H9 (cell line): ENCODE measurements around the gene MRPL27. TPM values are rescaled to one million over a fixed set of nuclear protein-coding genes. Genes with fewer than 3 reads are reported as not detected.

Experiments
- DNase-seq: peaks from one replicate; pipeline ENCODE4 v3.0.0-alpha.2; 2017
- H2AFZ ChIP-seq: one replicate; pipeline ENCODE4 v1.6.1; 2013; ENCODE audit warnings: mild to moderate bottlenecking, low read length, control low read depth, moderate library complexity
- H2AK5ac ChIP-seq: 2 replicates; pipeline ENCODE4 v1.6.1; 2013; ENCODE audit warnings: low read length, control low read depth, mixed read lengths; ENCODE audit not compliant: insufficient read length
- H2BK120ac ChIP-seq: one replicate; pipeline ENCODE4 v1.6.1; 2013; ENCODE audit warnings: low read depth, mild to moderate bottlenecking, low read length, control low read depth, inconsistent platforms; ENCODE audit not compliant: poor library complexity, severe bottlenecking
- H2BK12ac ChIP-seq: 2 replicates; pipeline ENCODE4 v1.6.1; 2013; ENCODE audit warnings: low read length, control low read depth, mixed read lengths, low read depth; ENCODE audit not compliant: insufficient read length
- H2BK15ac ChIP-seq: 2 replicates; pipeline ENCODE4 v1.6.1; 2013; ENCODE audit warnings: low read depth, low read length, control low read depth
- H2BK20ac ChIP-seq: one replicate; pipeline ENCODE4 v1.6.1; 2013; ENCODE audit warnings: low read depth, mild to moderate bottlenecking, low read length, control low read depth, inconsistent platforms; ENCODE audit not compliant: poor library complexity, severe bottlenecking
- H2BK5ac ChIP-seq: 2 replicates; pipeline ENCODE4 v1.6.1; 2013; ENCODE audit warnings: low read length, control low read depth, mixed read lengths; ENCODE audit not compliant: insufficient read length
- H3K14ac ChIP-seq: 2 replicates; pipeline ENCODE4 v1.6.1; 2013; ENCODE audit warnings: low read length, control low read depth; ENCODE audit not compliant: insufficient read depth
- H3K18ac ChIP-seq: 2 replicates; pipeline ENCODE4 v1.6.1; 2013; ENCODE audit warnings: low read depth, mild to moderate bottlenecking, mixed read lengths, low read length, control low read depth; ENCODE audit not compliant: insufficient read length
- H3K23ac ChIP-seq: 2 replicates; pipeline ENCODE4 v1.6.1; 2013; ENCODE audit warnings: low read length, control low read depth, mixed read lengths, low read depth; ENCODE audit not compliant: insufficient read length
- H3K23me2 ChIP-seq: 2 replicates; pipeline ENCODE4 v1.6.1; 2013; ENCODE audit warnings: low read depth, mild to moderate bottlenecking, mixed read lengths, low read length, control low read depth; ENCODE audit not compliant: insufficient read length, poor library complexity, severe bottlenecking
- H3K27ac ChIP-seq: 2 replicates; pipeline ENCODE4 v1.5.1; 2013; ENCODE audit warnings: low read length, control low read depth, mixed read lengths, low read depth; ENCODE audit not compliant: insufficient read length
- H3K27me3 ChIP-seq: 2 replicates; pipeline ENCODE4 v1.6.1; 2013; ENCODE audit warnings: low read length, control low read depth, inconsistent platforms; ENCODE audit not compliant: insufficient read depth
- H3K4ac ChIP-seq: 2 replicates; pipeline ENCODE4 v1.6.1; 2013; ENCODE audit warnings: low read depth, mild to moderate bottlenecking, control low read depth, inconsistent platforms, low read length, moderate library complexity
- H3K4me1 ChIP-seq: 2 replicates; pipeline ENCODE4 v1.6.1; 2013; ENCODE audit warnings: low read length, control low read depth, inconsistent platforms; ENCODE audit not compliant: insufficient read depth
- H3K4me2 ChIP-seq: 2 replicates; pipeline ENCODE4 v1.6.1; 2013; ENCODE audit warnings: low read length, control low read depth, mixed read lengths; ENCODE audit not compliant: insufficient read length, insufficient read depth
- H3K56ac ChIP-seq: 2 replicates; pipeline ENCODE4 v1.6.1; 2013; ENCODE audit warnings: low read depth, mild to moderate bottlenecking, mixed read lengths, low read length, control low read depth; ENCODE audit not compliant: insufficient read length
- H3K79me1 ChIP-seq: 2 replicates; pipeline ENCODE4 v1.6.1; 2013; ENCODE audit warnings: low read depth, mild to moderate bottlenecking, moderate library complexity, low read length, control low read depth, inconsistent platforms; ENCODE audit not compliant: insufficient read depth, poor library complexity, severe bottlenecking
- H3K79me2 ChIP-seq: 2 replicates; pipeline ENCODE4 v1.6.1; 2013; ENCODE audit warnings: low read length, control low read depth, inconsistent platforms; ENCODE audit not compliant: insufficient read depth
- H3K9ac ChIP-seq: 2 replicates; pipeline ENCODE4 v1.6.1; 2013; ENCODE audit warnings: low read length, control low read depth, mixed read lengths; ENCODE audit not compliant: insufficient read length; ENCODE audit errors: extremely low read depth
- H3K9me3 ChIP-seq: one replicate; pipeline ENCODE4 v1.6.1; 2013; ENCODE audit warnings: low read depth, low read length, inconsistent platforms; ENCODE audit not compliant: control insufficient read depth
- H3T11ph ChIP-seq: one replicate; pipeline ENCODE4 v1.6.1; 2013; ENCODE audit warnings: mild to moderate bottlenecking, low read length, control low read depth, inconsistent platforms
- H4K20me1 ChIP-seq: one replicate; pipeline ENCODE4 v1.6.1; 2013; ENCODE audit not compliant: control insufficient read depth, insufficient read length, insufficient read depth
- H4K5ac ChIP-seq: 2 replicates; pipeline ENCODE4 v1.6.1; 2013; ENCODE audit warnings: low read depth, mild to moderate bottlenecking, mixed read lengths, low read length, control low read depth; ENCODE audit not compliant: insufficient read length
- H4K8ac ChIP-seq: replicated peaks from 2 replicates; pipeline ENCODE4 v1.6.1; 2013; ENCODE audit warnings: low read length, control low read depth, mixed read lengths, low read depth; ENCODE audit not compliant: insufficient read length
- H4K91ac ChIP-seq: 2 replicates; pipeline ENCODE4 v1.6.1; 2013; ENCODE audit warnings: low read depth, mild to moderate bottlenecking, moderate library complexity, mixed read lengths, low read length, control low read depth; ENCODE audit not compliant: insufficient read length
- H3K27ac Mint-ChIP-seq, 3 experiments: 2 replicates in 2 of 3; 3 replicates in 1 of 3; pipeline ENCODE4 v1.8.0; 2020 to 2021; ENCODE audit warnings: mixed read lengths in 3 of 3, mild to moderate bottlenecking in 1 of 3, moderate library complexity in 1 of 3
- H3K27me3 Mint-ChIP-seq: 2 replicates; pipeline ENCODE4 v1.8.0; 2021; ENCODE audit warnings: low read depth, mild to moderate bottlenecking, moderate library complexity, mixed read lengths
- H3K36me3 Mint-ChIP-seq, 3 experiments: 2 replicates in 2 of 3; 3 replicates in 1 of 3; pipeline ENCODE4 v1.8.0; 2020 to 2021; ENCODE audit warnings: low read depth in 3 of 3, mixed read lengths in 3 of 3; ENCODE audit not compliant: insufficient read depth in 1 of 3
- H3K4me1 Mint-ChIP-seq, 2 experiments: 2 replicates each; pipeline ENCODE4 v1.8.0; 2020; ENCODE audit warnings: mixed read lengths in 2 of 2
- H3K4me3 Mint-ChIP-seq, 2 experiments: 2 replicates in 1 of 2; 3 replicates in 1 of 2; pipeline ENCODE4 v1.8.0; 2020 to 2021; ENCODE audit warnings: mild to moderate bottlenecking in 2 of 2, mixed read lengths in 2 of 2, moderate library complexity in 1 of 2
- H3K9me3 Mint-ChIP-seq, 2 experiments: 2 replicates in 1 of 2; 3 replicates in 1 of 2; pipeline ENCODE4 v1.8.0; 2020; ENCODE audit warnings: mild to moderate bottlenecking in 2 of 2, mixed read lengths in 2 of 2, moderate library complexity in 1 of 2
- WGBS: extraction: QIAGEN DNeasy Blood & Tissue Kit; methylation state at CpG from one replicate; pipeline ENCODE4 v1.1.7; 2013; ENCODE audit warnings: missing lambda C conversion rate, low lambda C conversion rate, mixed read lengths; ENCODE audit not compliant: insufficient read length; ENCODE audit errors: extremely low coverage; 5-methylcytosine and 5-hydroxymethylcytosine counted together
- total RNA-seq: library from RNA; stranded (reverse); gene quantifications from 2 replicates; pipeline ENCODE4 v1.2.1, GENCODE V29; 2021
- TF ChIP-seq, protein P1 (sequence below): fragments of 200-600 bp; sonication (generic); conservative IDR thresholded peaks from 3 replicates; pipeline ENCODE4 v1.8.0; 2021; ENCODE audit warnings: antibody characterized with exemption, mild to moderate bottlenecking

Gene MRPL27
- total RNA-seq, 1 experiment from 2014 or later, result 85.9 TPM

DNA sequence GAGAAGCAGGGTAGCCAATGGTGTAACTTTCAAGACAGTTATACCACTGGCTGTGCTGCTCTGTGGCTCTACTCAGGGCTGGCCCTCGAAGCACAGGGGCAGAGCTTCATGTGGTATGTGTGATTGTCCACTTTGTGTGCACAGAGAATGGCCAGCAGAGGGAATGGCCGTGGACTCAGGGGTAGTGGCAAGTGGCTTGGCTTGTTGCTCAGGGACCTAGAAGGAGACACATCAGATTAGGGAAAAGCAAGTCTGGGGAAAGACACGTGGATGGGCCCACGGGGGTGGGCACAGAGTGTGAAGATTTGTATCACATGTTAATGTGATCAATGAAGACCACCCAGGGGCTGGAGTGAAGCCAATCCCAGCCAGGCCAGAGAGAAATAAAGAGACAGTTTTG, 47.1 kb downstream of the MRPL27 start:
- H4K5ac ChIP-seq, result no peak overlapping the region

More for the DNA sequence above, 47.1 kb downstream of the MRPL27 start:
- Histone ChIP-seq H4K91ac (no peak overlapping the region), H3K4ac (no peak overlapping the region), H3K4me1 (no peaks in the 10 kb centered on the region), H3K4me2 (no peak overlapping the region), H2BK12ac (no peak overlapping the region), H2BK5ac (no peak overlapping the region), H3K27ac (no peak overlapping the region), H3K23me2 (no peaks in the 10 kb centered on the region), H3K14ac (no peak overlapping the region; the same call in 1 of the 2 replicates), H2BK120ac (no peak overlapping the region), H4K8ac (no peak overlapping the region), H3K79me2 (no peaks in the 10 kb centered on the region), H4K20me1 (no peaks in the 10 kb centered on the region), H3K18ac (no peak overlapping the region), H3K27me3 (no peaks in the 10 kb centered on the region), H3K23ac (no peak overlapping the region), H3T11ph (no peak overlapping the region), H2AK5ac (no peak overlapping the region), H3K9me3 (no peaks in the 10 kb centered on the region), H3K79me1 (no peaks in the 10 kb centered on the region), H2BK15ac (no peak overlapping the region), H2AFZ (no peak overlapping the region), H3K56ac (no peak overlapping the region), H2BK20ac (no peak overlapping the region), H3K9ac (no peak overlapping the region)
- DNase-seq, result no peak
- Mint-ChIP-seq H3K27me3 (peaks cover 5% of the 10 kb centered on the region), H3K27ac (peak overlapping the region in 1 of 3 experiments; percentile 76; a peak in 1 of 7 replicates), H3K4me3 (no peak overlapping the region), H3K9me3 (no peaks in the 10 kb centered on the region), H3K4me1 (peaks cover 7 to 11% of the 10 kb centered on the region in 2 experiments), H3K36me3 (no peaks in the 10 kb centered on the region)
- TF ChIP-seq, protein P1, sequence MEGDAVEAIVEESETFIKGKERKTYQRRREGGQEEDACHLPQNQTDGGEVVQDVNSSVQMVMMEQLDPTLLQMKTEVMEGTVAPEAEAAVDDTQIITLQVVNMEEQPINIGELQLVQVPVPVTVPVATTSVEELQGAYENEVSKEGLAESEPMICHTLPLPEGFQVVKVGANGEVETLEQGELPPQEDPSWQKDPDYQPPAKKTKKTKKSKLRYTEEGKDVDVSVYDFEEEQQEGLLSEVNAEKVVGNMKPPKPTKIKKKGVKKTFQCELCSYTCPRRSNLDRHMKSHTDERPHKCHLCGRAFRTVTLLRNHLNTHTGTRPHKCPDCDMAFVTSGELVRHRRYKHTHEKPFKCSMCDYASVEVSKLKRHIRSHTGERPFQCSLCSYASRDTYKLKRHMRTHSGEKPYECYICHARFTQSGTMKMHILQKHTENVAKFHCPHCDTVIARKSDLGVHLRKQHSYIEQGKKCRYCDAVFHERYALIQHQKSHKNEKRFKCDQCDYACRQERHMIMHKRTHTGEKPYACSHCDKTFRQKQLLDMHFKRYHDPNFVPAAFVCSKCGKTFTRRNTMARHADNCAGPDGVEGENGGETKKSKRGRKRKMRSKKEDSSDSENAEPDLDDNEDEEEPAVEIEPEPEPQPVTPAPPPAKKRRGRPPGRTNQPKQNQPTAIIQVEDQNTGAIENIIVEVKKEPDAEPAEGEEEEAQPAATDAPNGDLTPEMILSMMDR, result no peak
- WGBS, result no CpG with 5 or more reads among the region's 4 CpGs
